Measurements from ENCODE around the gene DTD1.

DNA sequence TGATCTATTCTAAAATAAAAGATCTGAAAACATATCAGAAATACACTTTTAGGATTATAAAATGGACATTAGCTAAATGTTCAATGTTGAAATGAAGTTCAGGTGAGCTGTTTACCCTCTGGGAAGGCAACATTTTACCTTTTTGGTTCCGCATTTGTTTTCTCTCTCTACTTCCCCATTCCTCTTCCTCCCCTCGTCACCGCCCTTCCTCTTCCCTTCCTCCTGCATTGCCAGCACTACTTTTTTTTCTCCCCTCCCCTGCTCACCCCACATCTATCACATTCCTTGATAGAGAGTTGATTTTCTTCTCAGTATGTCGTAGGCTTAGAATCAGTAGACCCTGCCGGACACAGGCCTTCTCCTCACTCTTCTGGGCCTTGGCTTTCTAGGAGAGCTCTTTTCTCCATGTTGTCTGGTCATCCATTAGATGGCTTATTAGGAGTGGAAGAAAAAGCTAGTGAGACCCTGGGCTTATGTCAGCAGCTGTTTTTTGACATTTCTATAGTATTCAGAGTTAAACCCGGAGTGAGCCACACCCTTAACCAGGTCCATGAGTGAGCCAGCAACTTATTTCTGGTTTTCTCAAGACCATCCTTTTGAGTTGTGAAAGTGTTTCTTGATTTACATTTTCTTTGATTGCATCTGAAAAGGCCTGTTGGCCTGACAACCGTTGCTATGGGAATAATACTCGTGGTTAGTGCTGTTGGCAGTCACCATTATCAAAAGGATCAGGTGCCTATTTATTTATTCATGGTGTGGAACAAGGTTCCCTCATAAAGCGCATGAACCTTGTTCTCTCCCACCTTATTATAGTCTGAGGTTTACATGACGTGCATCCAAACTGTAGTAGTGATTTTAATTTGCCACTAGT lies 90.9 kb downstream of the DTD1 start:
- TF ChIP-seq ZSCAN16 (tag by site-specific recombination; IDR thresholded peaks at IDR 0.05) (no peak), ZNF558 (tag by site-specific recombination; IDR thresholded peaks at IDR 0.05) (no peak)

Measured in HEK293 (cell line).